NCI-H460 (cell line): Measurements from ENCODE around the gene KCNK15. TPM values are rescaled to one million over a fixed set of nuclear protein-coding genes. Genes with fewer than 3 reads are reported as not detected.

Source experiments
- DNase-seq: peaks from one replicate; pipeline ENCODE4 v3.0.0-alpha.2; 2016; ENCODE audit warnings: low read depth; ENCODE audit errors: extremely low read depth
- total RNA-seq: library from RNA; depleted of rRNA; stranded (reverse); fragments of >200 nt; shearing (Covaris generic); gene quantifications from 2 replicates; pipeline ENCODE4 v1.2.3, GENCODE V29; 2014

The KCNK15 gene
- total RNA-seq, 1 experiment from 2014 or later: 1.0 TPM

GRCh38 chr20:44733341-44734069 lies 12.2 kb upstream of the KCNK15 start:
- DNase-seq: peak; percentile 77

- peak; percentile 36 for DNase-seq
Measured at GRCh38 chr20:44734938-44735337, 10.7 kb upstream of the KCNK15 start.

GRCh38 chr20:44735816-44736169 lies 9.9 kb upstream of the KCNK15 start:
- no peak for DNase-seq

GRCh38 chr20:44736170-44737021 lies 9.3 kb upstream of the KCNK15 start:
- DNase-seq: peak; percentile 69

- no peak for DNase-seq
Measured at GRCh38 chr20:44737116-44737515, 8.5 kb upstream of the KCNK15 start.

GRCh38 chr20:44738813-44739477 lies 6.7 kb upstream of the KCNK15 start:
- peak; percentile 78 for DNase-seq

- no peak for DNase-seq
Measured at GRCh38 chr20:44739942-44740341, 5.7 kb upstream of the KCNK15 start.

GRCh38 chr20:44742304-44743079 lies 3.2 kb upstream of the KCNK15 start:
- DNase-seq: no peak

GRCh38 chr20:44743080-44743701 lies 2.5 kb upstream of the KCNK15 start:
- no peak for DNase-seq

GRCh38 chr20:44743916-44744655 lies 1.6 kb upstream of the KCNK15 start:
- no peak for DNase-seq

GRCh38 chr20:44745122-44745597 lies 505 bp upstream of the KCNK15 start:
- DNase-seq: no peak

GRCh38 chr20:44746367-44747165 lies 901 bp downstream of the KCNK15 start:
- no peak for DNase-seq

GRCh38 chr20:44747166-44748004 lies 1.7 kb downstream of the KCNK15 start:
- peak; percentile 81 for DNase-seq

GRCh38 chr20:44748005-44748370 lies 2.3 kb downstream of the KCNK15 start:
- no peak for DNase-seq

GRCh38 chr20:44750081-44750805 lies 4.6 kb downstream of the KCNK15 start:
- DNase-seq: no peak

GRCh38 chr20:44752099-44752931 lies 6.7 kb downstream of the KCNK15 start:
- DNase-seq: no peak
